RWPE2 (cell line): ENCODE results near the gene AOPEP.
A peak's percentile ranks its signal among the peaks of the same experiment; 100 is the strongest.
"Not testable (repeated sequence)": the region's sequence is repeated elsewhere in the genome, so short reads cannot be mapped to it uniquely, and the experiment has no call there.

Experiments used
- ATAC-seq: fragments of 200-7000 bp; cut with Tn5 transposase; 3 replicates; pipeline ENCODE4 v1.9.1; 2021; ENCODE audit warnings: low read depth
- DNase-seq: peaks from one replicate; pipeline ENCODE4 v3.0.0-alpha.2; 2020; ENCODE audit warnings: low spot score
- H3K27ac ChIP-seq: fragments of 450-650 bp; 2 replicates; pipeline ENCODE4 v1.5.1; 2017; ENCODE audit warnings: mild to moderate bottlenecking; ENCODE audit not compliant: poor library complexity, severe bottlenecking
- H3K27me3 ChIP-seq: fragments of 250-450 bp; sonication (Bioruptor Pico); 2 replicates; pipeline ENCODE4 v1.5.1; 2021; ENCODE audit warnings: mild to moderate bottlenecking, moderate library complexity; ENCODE audit not compliant: insufficient read depth, poor library complexity, severe bottlenecking
- H3K36me3 ChIP-seq: fragments of 250-450 bp; sonication (Bioruptor Pico); 2 replicates; pipeline ENCODE4 v1.5.1; 2020; ENCODE audit warnings: low read depth, mild to moderate bottlenecking, moderate library complexity
- H3K4me1 ChIP-seq: fragments of 250-450 bp; sonication (Bioruptor Pico); 2 replicates; pipeline ENCODE4 v1.5.1; 2021; ENCODE audit warnings: mild to moderate bottlenecking, moderate library complexity; ENCODE audit not compliant: insufficient read depth, poor library complexity, severe bottlenecking
- H3K4me3 ChIP-seq: fragments of 250-450 bp; sonication (Bioruptor Pico); 2 replicates; pipeline ENCODE4 v1.5.1; 2021; ENCODE audit warnings: mild to moderate bottlenecking, moderate library complexity; ENCODE audit not compliant: severe bottlenecking
- H3K9me3 ChIP-seq: fragments of 250-450 bp; sonication (Bioruptor Pico); 2 replicates; pipeline ENCODE4 v1.5.1; 2021; ENCODE audit warnings: mild to moderate bottlenecking, moderate library complexity; ENCODE audit not compliant: severe bottlenecking
- CTCF ChIP-seq: fragments of 450-650 bp; IDR thresholded peaks from one replicate; pipeline ENCODE4 v1.5.1; 2017; ENCODE audit warnings: mild to moderate bottlenecking, moderate library complexity; ENCODE audit not compliant: poor library complexity, severe bottlenecking

Gene AOPEP

GRCh38 chr9:95018099-95018936 is 291.8 kb downstream of the AOPEP start:
- Histone ChIP-seq H3K27ac (peak overlapping the region; percentile 94), H3K4me1 (peaks cover 47% of the 10 kb centered on the region), H3K9me3 (no peaks in the 10 kb centered on the region), H3K4me3 (no peak overlapping the region), H3K27me3 (no peaks in the 10 kb centered on the region), H3K36me3 (peaks cover 73% of the 10 kb centered on the region)
- no peak for TF ChIP-seq CTCF
- peak; percentile 85 for ATAC-seq
- DNase-seq, result peak; percentile 85

- Histone ChIP-seq H3K36me3 (peaks cover 67% of the 10 kb centered on the region), H3K27ac (peak overlapping the region; percentile 94), H3K4me1 (peaks cover 70% of the 10 kb centered on the region)
- ATAC-seq, DNase-seq, H3K4me3 ChIP-seq, H3K9me3 ChIP-seq, H3K27me3 ChIP-seq: not testable (repeated sequence)
Observed at GRCh38 chr9:95020644-95021043, 294.1 kb downstream of the AOPEP start.

- Histone ChIP-seq H3K36me3 (peaks cover 69% of the 10 kb centered on the region), H3K4me3 (no peak overlapping the region), H3K4me1 (peaks cover 77% of the 10 kb centered on the region), H3K9me3 (no peaks in the 10 kb centered on the region), H3K27ac (peak overlapping the region; percentile 94), H3K27me3 (no peaks in the 10 kb centered on the region)
- DNase-seq (no peak), ATAC-seq (no peak)
- no peak for TF ChIP-seq CTCF
Observed at GRCh38 chr9:95021166-95021886, 294.8 kb downstream of the AOPEP start.

- Histone ChIP-seq H3K36me3 (peaks cover 70% of the 10 kb centered on the region), H3K27me3 (no peaks in the 10 kb centered on the region), H3K27ac (peak overlapping the region; percentile 94), H3K4me3 (no peak overlapping the region), H3K4me1 (peaks cover 75% of the 10 kb centered on the region), H3K9me3 (no peaks in the 10 kb centered on the region)
- ATAC-seq (no peak), DNase-seq (no peak)
- no peak for TF ChIP-seq CTCF
Observed at GRCh38 chr9:95022657-95023056, 296.2 kb downstream of the AOPEP start.

- TF ChIP-seq CTCF, result no peak
- DNase-seq (no peak), ATAC-seq (peak; percentile 78)
- Histone ChIP-seq H3K27me3 (no peaks in the 10 kb centered on the region), H3K4me1 (peaks cover 76% of the 10 kb centered on the region), H3K27ac (peak overlapping the region; percentile 94), H3K4me3 (no peak overlapping the region), H3K36me3 (peaks cover 71% of the 10 kb centered on the region), H3K9me3 (no peaks in the 10 kb centered on the region)
Observed at GRCh38 chr9:95023217-95024003, 296.9 kb downstream of the AOPEP start.
